SK-N-SH (cell line): ENCODE data around the gene PTPMT1. TPM values are rescaled to one million over a fixed set of nuclear protein-coding genes. Genes with fewer than 3 reads are reported as not detected.

Experiments
- CTCF ChIA-PET: fragments of 300-600, 350-600 bp; formaldehyde crosslinking; extraction: SDS; loops from one replicate; lab custom pipeline; 2021; lab: Yijun Ruan, JAX
- POLR2A ChIA-PET: fragments of 350-600 bp; sonication (Branson Sonifier 250); formaldehyde crosslinking; extraction: SDS; loops from one replicate; lab custom pipeline; 2020; ENCODE audit warnings: antibody characterized with exemption, inconsistent platforms; lab: Yijun Ruan, JAX
- DNase-seq: peaks from one replicate; pipeline ENCODE4 v3.0.0; 2012
- H2AFZ ChIP-seq: fragments of 200-600 bp; sonication (generic); 2 replicates; pipeline ENCODE4 v1.8.1; 2016; ENCODE audit warnings: antibody characterized with exemption, mild to moderate bottlenecking, low read depth
- H3F3A ChIP-seq: fragments of 200-600 bp; sonication (generic); replicated peaks from 2 replicates; pipeline ENCODE3; 2016; ENCODE audit warnings: antibody characterized with exemption, mild to moderate bottlenecking; ENCODE audit not compliant: insufficient read depth
- H3K27ac ChIP-seq, 2 experiments: fragments of 200-500 bp in 1 of 2; fragments of 200-600 bp in 1 of 2; sonication (Bioruptor generic) in 1 of 2; sonication (generic), shearing (Covaris generic) in 1 of 2; 2 replicates each; pipeline versions ENCODE4 v1.5.1 to v1.6.1; 2014 to 2016; ENCODE audit warnings: low read depth in 2 of 2, inconsistent platforms in 1 of 2, low read length in 1 of 2, mild to moderate bottlenecking in 1 of 2, mixed read lengths in 1 of 2
- H3K27me3 ChIP-seq: fragments of 200-600 bp; sonication (generic), shearing (Covaris generic); 2 replicates; pipeline ENCODE4 v1.6.1; 2016; ENCODE audit warnings: mixed run types; ENCODE audit not compliant: insufficient read depth
- H3K36me3 ChIP-seq, 2 experiments: fragments of 200-500 bp in 1 of 2; fragments of 200-600 bp in 1 of 2; sonication (Bioruptor generic) in 1 of 2; sonication (generic) in 1 of 2; replicated peaks in 1 of 2; 2 replicates each; pipeline versions ENCODE3 to v1.5.1; 2014 to 2016; ENCODE audit warnings: low read length in 1 of 2, mild to moderate bottlenecking in 1 of 2; ENCODE audit not compliant: insufficient read depth in 2 of 2, control insufficient read depth in 1 of 2
- H3K4me1 ChIP-seq, 2 experiments: fragments of 200-500 bp in 1 of 2; fragments of 200-600 bp in 1 of 2; sonication (Bioruptor generic) in 1 of 2; sonication (generic), shearing (Covaris generic) in 1 of 2; 2 replicates each; pipeline versions ENCODE4 v1.5.1 to v1.6.1; 2014 to 2016; ENCODE audit warnings: low read depth in 1 of 2, low read length in 1 of 2, mixed run types in 1 of 2; ENCODE audit not compliant: insufficient read depth in 2 of 2, control insufficient read depth in 1 of 2
- H3K4me2 ChIP-seq: fragments of 200-600 bp; sonication (generic), shearing (Covaris generic); 2 replicates; pipeline ENCODE4 v1.6.1; 2017; ENCODE audit warnings: mixed run types
- H3K4me3 ChIP-seq, 2 experiments: fragments of 200-500 bp in 1 of 2; fragments of 200-600 bp in 1 of 2; sonication (Bioruptor generic) in 1 of 2; sonication (generic), shearing (Covaris generic) in 1 of 2; 2 replicates each; pipeline versions ENCODE4 v1.5.1 to v1.8.1; 2014 to 2016; ENCODE audit warnings: low read depth in 2 of 2, inconsistent platforms in 1 of 2, low read length in 1 of 2, mild to moderate bottlenecking in 1 of 2, mixed read lengths in 1 of 2, moderate library complexity in 1 of 2
- H3K79me2 ChIP-seq: fragments of 200-600 bp; sonication (generic); 2 replicates; pipeline ENCODE4 v1.8.1; 2017; ENCODE audit warnings: mild to moderate bottlenecking; ENCODE audit not compliant: insufficient read depth
- H3K9ac ChIP-seq: fragments of 200-600 bp; sonication (generic); 2 replicates; pipeline ENCODE4 v1.6.1; 2017; ENCODE audit warnings: mixed run types
- H3K9me2 ChIP-seq: fragments of 200-600 bp; sonication (generic); 2 replicates; pipeline ENCODE4 v1.6.1; 2017; ENCODE audit warnings: mixed run types
- H3K9me3 ChIP-seq: fragments of 200-600 bp; sonication (generic); 2 replicates; pipeline ENCODE4 v1.6.1; 2017; ENCODE audit warnings: mixed run types, mild to moderate bottlenecking, moderate library complexity
- H4K20me1 ChIP-seq: fragments of 200-600 bp; sonication (generic); 2 replicates; pipeline ENCODE4 v1.6.1; 2017; ENCODE audit warnings: mild to moderate bottlenecking, mixed run types; ENCODE audit not compliant: insufficient read depth
- EZH2phosphoT487 ChIP-seq: fragments of 200-600 bp; sonication (generic); IDR thresholded peaks from 2 replicates; pipeline ENCODE4 v1.6.1; 2017; ENCODE audit warnings: low read depth, mixed run types, mild to moderate bottlenecking, antibody characterized with exemption, moderate library complexity, borderline replicate concordance
- FOSL2 ChIP-seq: IDR thresholded peaks from 2 replicates; pipeline ENCODE4 v1.4.0; 2012; ENCODE audit warnings: low read depth, mild to moderate bottlenecking, moderate library complexity, borderline replicate concordance
- FOXJ3 ChIP-seq: sonication (generic); formaldehyde crosslinking; IDR thresholded peaks from 2 replicates; pipeline ENCODE4 v1.5.1; 2020; ENCODE audit warnings: mild to moderate bottlenecking, missing genetic modification reagents
- FOXM1 ChIP-seq: IDR thresholded peaks from 2 replicates; pipeline ENCODE4 v1.4.0; 2012; ENCODE audit warnings: low read depth, mild to moderate bottlenecking
- GATA2 ChIP-seq: sonication (generic); formaldehyde crosslinking; IDR thresholded peaks from 2 replicates; pipeline ENCODE4 v1.5.0; 2020; ENCODE audit warnings: mild to moderate bottlenecking, missing genetic modification reagents
- MXI1 ChIP-seq: IDR thresholded peaks from 2 replicates; pipeline ENCODE4 v1.6.1; 2012; ENCODE audit warnings: mild to moderate bottlenecking, low read depth, low read length, improper control_type of control experiment
- NRF1 ChIP-seq: IDR thresholded peaks from 2 replicates; pipeline ENCODE4 v1.6.1; 2012; ENCODE audit warnings: low read depth, mild to moderate bottlenecking, low read length
- PBX3 ChIP-seq: IDR thresholded peaks from 2 replicates; pipeline ENCODE4; 2012
- RAD21 ChIP-seq: IDR thresholded peaks from 2 replicates; pipeline ENCODE4 v1.6.1; 2012; ENCODE audit warnings: mild to moderate bottlenecking, low read length
- REST ChIP-seq: IDR thresholded peaks from 2 replicates; pipeline ENCODE4 v1.6.1; 2012; ENCODE audit warnings: mild to moderate bottlenecking, low read depth, low read length, moderate library complexity
- RFX5 ChIP-seq: IDR thresholded peaks from 2 replicates; pipeline ENCODE4 v1.6.1; 2012; ENCODE audit warnings: mild to moderate bottlenecking, improper control_type of control experiment, low read length
- SMC3 ChIP-seq: IDR thresholded peaks from 2 replicates; pipeline ENCODE4 v1.6.1; 2012; ENCODE audit warnings: low read depth, low read length, improper control_type of control experiment
- TAF1 ChIP-seq: IDR thresholded peaks from 2 replicates; pipeline ENCODE4 v1.6.1; 2012; ENCODE audit warnings: low read depth, mild to moderate bottlenecking, low read length, moderate library complexity, borderline replicate concordance
- USF1 ChIP-seq: IDR thresholded peaks from 2 replicates; pipeline ENCODE4 v1.4.0; 2012; ENCODE audit warnings: low read depth, borderline replicate concordance
- USF2 ChIP-seq: fragments of 150-350 bp; IDR thresholded peaks from 2 replicates; pipeline ENCODE4 v1.6.1; 2017; ENCODE audit warnings: antibody characterized with exemption, low read length, low read depth, borderline replicate concordance
- WGBS: methylation state at CpG from one replicate; pipeline ENCODE4 v1.1.6; 2017; ENCODE audit warnings: low lambda C conversion rate; 5-methylcytosine and 5-hydroxymethylcytosine counted together
- polyA plus RNA-seq, 3 experiments: library from polyadenylated mRNA; depleted of rRNA; stranded (reverse); fragments of >200 nt; gene quantifications; 2 replicates each; pipeline ENCODE4 v1.2.3, GENCODE V29; 2012

The PTPMT1 gene
- polyA plus RNA-seq, 1 of the 3 experiments (the other 2 are of a cell fraction): 64.4 TPM

GRCh38 chr11:47606731-47607130 is 41.3 kb downstream of the PTPMT1 start:
- Histone ChIP-seq H3K79me2 (no peaks in the 10 kb centered on the region), H3K27me3 (no peaks in the 10 kb centered on the region), H3K4me1 (peaks cover 10 to 20% of the 10 kb centered on the region in 2 experiments; a peak in 1 of 4 replicates), H2AFZ (no peak overlapping the region), H3K9me3 (no peaks in the 10 kb centered on the region), H3K4me2 (peak overlapping the region; percentile 13; the same call in 1 of the 2 replicates), H3K27ac (peak overlapping the region; percentile 41 to 68; a peak in 3 of 4 replicates), H3K4me3 (no peak overlapping the region), H4K20me1 (no peaks in the 10 kb centered on the region), H3K9ac (no peak overlapping the region), H3K9me2 (no peaks in the 10 kb centered on the region), H3F3A (peaks cover 5% of the 10 kb centered on the region), H3K36me3 (no peaks in the 10 kb centered on the region)
- POLR2A ChIA-PET: interaction anchor here (0.6 to 1.7 kb wide), 4 partner anchors 23 to 108 kb away, joined by 3 to 7 read pairs (median 4); partner anchors contain the start of genes AGBL2, KBTBD4 and NDUFS3
- DNase-seq: no peak
- 39% methylated on average over 4 of the region's 5 CpGs for WGBS
- TF ChIP-seq RAD21 (no peak), PBX3 (no peak), REST (no peak), NRF1 (no peak), FOSL2 (no peak), GATA2 (CRISPR knock-in tag) (no peak), FOXJ3 (CRISPR knock-in tag) (no peak), RFX5 (no peak), MXI1 (no peak), TAF1 (no peak), FOXM1 (no peak), USF2 (no peak), SMC3 (no peak), EZH2phosphoT487 (no peak), USF1 (no peak)
- CTCF ChIA-PET: interaction anchor here (1.4 to 2.6 kb wide), 3 partner anchors 10 to 232 kb away, joined by 4 to 18 read pairs (median 6); no protein-coding TSS in a partner anchor
